Fibroblast of skin of left biceps (primary cell): ENCODE data around the gene WDR55.
"Not testable (repeated sequence)": the region's sequence is repeated elsewhere in the genome, so short reads cannot be mapped to it uniquely, and the experiment has no call there.

Experiments used
- DNase-seq, 2 experiments: peaks; one replicate each; pipeline ENCODE4 v3.0.0-alpha.2; 2013; ENCODE audit warnings: low read depth in 2 of 2

WDR55 gene

DNA sequence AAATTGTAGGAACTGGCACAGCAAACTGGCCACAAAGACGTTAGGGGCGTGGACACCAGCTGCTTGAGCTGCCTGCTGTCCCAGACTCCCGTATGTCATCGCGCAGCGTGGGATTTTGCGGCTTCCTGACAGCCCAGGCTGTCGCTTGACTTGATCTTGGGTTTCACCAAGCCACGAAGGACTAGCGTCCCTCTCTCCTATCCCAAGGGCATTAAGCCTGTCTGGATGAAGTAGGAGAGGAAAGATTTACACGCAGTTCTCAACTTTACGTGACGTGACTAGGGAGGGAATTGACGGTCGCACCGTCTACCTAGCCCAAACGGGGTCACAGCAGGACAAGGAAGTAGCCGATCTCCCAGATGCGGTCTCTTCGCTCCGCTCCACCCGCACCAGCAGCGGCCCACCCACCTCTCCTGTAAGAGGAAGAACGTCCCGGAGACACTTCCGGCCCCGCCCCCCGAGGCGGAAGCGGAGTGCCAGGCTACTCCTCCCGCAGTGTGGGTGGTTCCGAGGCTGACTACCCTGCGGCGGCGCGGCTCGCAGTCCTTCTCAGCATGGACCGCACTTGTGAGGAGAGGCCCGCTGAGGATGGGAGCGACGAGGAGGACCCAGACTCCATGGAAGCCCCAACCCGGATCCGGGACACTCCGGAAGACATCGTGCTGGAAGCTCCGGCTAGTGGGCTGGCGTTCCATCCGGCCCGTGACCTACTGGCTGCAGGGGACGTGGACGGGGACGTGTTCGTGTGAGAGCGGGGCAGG is at the start of gene WDR55:
Gene WDR55, plus strand, starts transcription at position 546 of the 761 bp plus-strand sequence. Its CDS starts 9 bp downstream, at position 555.
- DNase-seq: peak; percentile 62 to 75

GRCh38 chr5:140622301-140622700 is 42.4 kb upstream of the WDR55 start:
- no peak for DNase-seq

- not testable (repeated sequence) for DNase-seq
Observed at GRCh38 chr5:140623061-140623460, 41.6 kb upstream of the WDR55 start.

GRCh38 chr5:140624886-140625285 is 39.8 kb upstream of the WDR55 start:
- DNase-seq: not testable (repeated sequence)

- no peak for DNase-seq
Observed at GRCh38 chr5:140627972-140628371, 36.7 kb upstream of the WDR55 start.

DNA sequence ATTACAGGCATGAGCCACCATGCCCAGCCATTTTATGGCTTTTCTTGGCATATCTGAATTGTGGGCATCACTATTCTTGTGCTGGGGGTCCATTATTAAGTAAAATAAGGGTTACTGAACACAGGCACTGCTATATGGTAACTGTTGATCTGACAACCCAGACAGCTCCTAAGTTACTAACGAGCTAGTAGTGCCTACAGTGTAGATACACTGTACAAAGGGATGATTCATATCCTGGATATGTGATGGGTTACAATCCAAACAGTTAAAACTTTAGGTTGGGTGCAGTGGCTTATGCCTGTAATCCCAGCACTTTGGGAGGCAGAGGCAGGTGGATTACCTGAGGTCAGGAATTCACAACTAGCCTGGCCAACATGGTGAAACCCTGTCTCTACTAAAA is 36.0 kb upstream of the WDR55 start:
- no peak for DNase-seq

DNA sequence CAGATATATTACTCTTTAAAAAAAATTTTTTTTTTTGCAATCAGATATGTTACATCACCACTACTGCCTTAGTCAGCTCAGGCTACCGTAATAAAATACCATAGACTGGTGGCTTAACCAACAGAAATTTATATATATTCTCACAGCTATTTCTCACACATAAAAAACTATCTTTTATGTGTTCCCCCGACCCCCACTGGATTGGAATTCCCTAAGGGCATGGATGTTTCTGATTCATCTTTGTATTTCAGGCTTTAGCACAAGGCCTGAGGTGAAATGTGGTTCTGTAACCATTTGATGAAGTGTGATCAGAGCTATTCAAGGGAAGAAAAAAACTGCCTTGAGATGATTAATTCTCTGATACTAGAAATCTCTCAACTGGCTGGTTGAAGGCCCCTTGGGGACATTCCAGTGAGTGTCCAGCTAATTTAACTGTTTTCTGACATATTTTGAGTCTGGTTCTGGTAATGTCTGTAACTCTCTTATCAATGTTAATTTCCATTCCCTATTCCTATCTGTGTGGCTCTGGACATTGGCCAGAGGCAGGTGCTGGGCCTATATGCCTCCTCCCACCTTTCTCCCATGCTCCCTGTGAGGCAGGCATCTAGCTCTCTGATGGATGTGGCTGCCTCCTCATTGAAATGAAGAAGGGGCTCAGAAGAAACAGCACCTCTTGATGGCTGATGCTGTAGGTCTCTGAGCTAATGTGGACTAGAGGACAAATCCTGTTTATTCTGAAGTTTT is 34.2 kb upstream of the WDR55 start:
- no peak for DNase-seq

DNA sequence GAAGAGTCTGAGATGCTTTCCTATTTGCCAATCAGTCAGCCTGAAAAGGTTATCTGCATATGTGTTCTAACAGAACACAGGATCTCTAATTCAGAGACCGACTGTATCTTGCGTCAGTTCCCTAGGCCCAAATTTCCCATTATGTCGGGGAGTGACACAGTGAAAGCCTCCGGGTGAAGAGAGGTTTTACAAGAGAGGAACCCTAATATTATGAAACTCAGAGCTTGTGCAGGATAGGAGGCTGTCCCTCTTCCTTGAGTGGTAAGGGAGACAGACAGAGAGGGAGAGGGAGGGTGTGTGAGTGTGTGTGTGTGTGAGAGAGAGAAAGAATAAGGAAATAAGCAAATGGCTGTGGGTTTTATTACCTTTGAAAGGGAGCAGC is 33.7 kb upstream of the WDR55 start:
- no peak for DNase-seq

DNA sequence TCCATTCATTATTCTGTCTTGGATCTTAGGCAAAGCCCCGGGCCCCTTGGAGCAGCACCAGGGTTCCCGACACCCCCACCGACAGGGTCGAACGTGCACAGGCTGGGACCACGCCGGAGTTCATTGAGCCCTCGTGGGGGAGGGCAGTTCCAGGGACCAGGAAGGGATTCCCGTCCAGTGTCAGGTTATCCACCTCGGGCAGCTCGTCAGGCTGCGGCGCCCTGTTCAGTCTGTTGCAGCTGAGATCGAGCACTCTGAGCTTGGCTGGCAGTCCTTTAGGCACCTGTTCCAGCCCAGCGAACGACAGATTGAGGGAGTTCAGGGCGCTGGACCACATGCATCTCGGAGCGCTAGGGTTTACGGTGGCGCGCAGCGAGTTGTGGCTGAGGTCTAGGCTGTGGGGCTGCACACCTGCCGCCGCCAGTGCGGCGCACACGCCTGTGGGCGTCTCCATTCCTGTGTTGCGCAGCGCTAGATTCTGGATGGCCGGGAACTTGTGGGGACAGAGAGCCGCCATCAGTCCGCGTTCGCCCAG is 32.8 kb upstream of the WDR55 start:
- no peak for DNase-seq

- DNase-seq: no peak
Observed at GRCh38 chr5:140632366-140633020, 32.2 kb upstream of the WDR55 start.

GRCh38 chr5:140633021-140633471 is 31.7 kb upstream of the WDR55 start, which contains the start of gene CD14:
TSS of gene CD14 (minus strand) at chr5:140633175. CDS start at chr5:140633071, 104 bp downstream.
- DNase-seq: no peak

DNA sequence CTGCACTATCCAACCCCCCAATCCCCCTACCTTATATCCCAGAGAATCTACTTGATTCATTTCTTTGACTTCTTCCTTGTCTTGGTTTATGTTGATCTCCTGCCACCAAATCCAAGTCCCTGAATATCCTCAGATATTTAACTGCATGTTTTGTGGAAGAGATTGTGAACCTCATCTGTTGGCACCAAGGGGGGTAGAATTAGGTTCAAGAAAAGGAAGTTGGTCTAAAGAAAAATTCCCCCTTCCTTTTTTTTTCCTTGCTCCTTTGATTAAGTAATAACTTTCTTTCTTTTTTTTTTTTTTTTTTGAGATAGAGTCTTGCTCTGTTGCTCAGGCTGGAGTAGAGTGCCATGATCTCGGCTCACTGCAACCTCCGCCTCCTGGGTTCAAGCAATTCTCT is 31.2 kb upstream of the WDR55 start:
- no peak for DNase-seq

DNA sequence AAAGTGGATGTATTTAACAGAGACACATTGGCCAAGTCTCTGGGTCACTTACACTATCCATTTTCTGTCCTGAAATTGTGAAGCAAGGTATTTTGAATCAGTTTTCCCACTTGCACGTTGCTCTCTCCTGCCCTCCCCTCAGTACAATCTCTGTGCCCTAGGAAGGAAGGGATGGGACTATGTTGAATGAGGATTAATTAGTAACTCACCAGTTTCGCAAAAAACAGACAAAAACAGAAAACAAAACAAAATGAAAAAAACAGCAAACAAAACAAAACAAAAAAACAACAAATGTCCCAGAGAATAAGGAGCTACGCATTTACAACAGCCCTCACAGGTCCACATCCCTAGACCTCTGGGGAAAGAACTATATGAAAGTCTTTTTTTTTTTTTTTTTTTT is 30.6 kb upstream of the WDR55 start:
- no peak for DNase-seq

DNA sequence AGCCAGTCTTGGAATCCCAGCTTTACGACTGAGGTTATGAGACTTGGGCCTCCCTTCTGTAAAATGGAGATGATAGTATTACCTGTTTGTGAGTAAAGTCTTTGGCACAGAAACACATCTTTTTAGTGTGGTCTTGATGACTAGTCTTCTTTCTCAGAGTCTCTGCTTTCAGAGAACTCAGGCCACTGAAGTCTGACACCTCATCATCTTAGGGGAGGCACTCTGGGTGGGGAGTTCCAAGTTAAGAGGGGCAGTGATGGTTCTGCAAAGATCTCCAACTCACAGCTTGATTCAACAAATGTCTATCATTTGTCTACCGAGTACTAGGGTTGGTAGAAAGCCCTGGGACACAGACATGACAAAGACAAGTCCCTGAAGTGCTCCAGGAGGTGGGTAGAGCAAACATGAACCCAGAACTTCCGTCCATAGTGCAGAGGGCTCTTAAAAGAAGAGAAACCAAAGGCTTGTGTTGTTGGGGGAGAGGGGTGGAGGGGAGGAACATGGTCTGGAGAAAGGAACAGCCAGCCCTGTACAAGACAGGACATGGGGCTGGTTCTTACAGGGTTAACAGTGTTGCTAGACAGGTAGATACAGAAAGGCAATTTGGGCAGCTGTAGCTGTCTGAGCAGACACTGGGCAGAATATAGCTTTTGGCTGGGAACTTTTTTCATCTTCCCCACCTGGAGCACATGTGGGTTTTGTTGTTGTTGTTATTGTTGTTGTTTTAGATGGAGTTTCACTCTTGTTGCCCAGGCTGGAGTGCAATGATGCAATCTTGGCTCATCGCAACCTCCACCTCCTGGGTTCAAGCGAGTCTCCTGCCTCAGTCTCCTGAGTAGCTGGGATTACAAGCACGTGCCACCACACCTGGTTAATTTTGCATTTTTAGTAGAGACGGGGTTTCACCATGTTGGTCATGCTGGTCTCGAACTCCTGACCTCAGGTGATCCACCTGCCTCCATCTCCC is 29.1 kb upstream of the WDR55 start:
- DNase-seq: no peak

GRCh38 chr5:140637371-140638100 is 27.2 kb upstream of the WDR55 start:
- no peak for DNase-seq

DNA sequence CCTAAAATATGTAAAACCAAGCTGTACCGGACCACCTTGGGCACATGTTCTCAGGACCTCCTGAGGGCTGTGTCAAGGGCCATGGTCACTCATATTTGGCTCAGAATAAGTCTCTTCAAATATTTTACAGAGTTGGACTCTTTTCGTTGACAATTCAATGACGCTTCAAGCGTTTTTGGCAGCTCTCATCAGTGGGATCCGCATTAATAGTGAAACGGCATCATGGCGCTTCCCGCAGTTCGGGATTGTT is 25.9 kb upstream of the WDR55 start:
- DNase-seq: not testable (repeated sequence)

GRCh38 chr5:140639148-140639981 is 25.3 kb upstream of the WDR55 start, which contains the start of gene TMCO6:
TSS of gene TMCO6 (plus strand) at chr5:140639451. CDS start at chr5:140639528, 77 bp downstream.
- peak; percentile 83 to 84 for DNase-seq

GRCh38 chr5:140641716-140642115 is 23.0 kb upstream of the WDR55 start:
- DNase-seq: no peak

- no peak for DNase-seq
Observed at GRCh38 chr5:140642718-140643117, 22.0 kb upstream of the WDR55 start.

- DNase-seq: no peak
Observed at GRCh38 chr5:140647042-140647419, 17.7 kb upstream of the WDR55 start.
